SW 1271 (cell line): Measurements from ENCODE around the gene CASS4.
"Not testable (repeated sequence)": the region's sequence is repeated elsewhere in the genome, so short reads cannot be mapped to it uniquely, and the experiment has no call there.

ENCODE experiments used
- DNase-seq, 2 experiments: peaks; one replicate each; lab custom pipeline; 2025; lab: John Stamatoyannopoulos, UW

The CASS4 gene, protein sequence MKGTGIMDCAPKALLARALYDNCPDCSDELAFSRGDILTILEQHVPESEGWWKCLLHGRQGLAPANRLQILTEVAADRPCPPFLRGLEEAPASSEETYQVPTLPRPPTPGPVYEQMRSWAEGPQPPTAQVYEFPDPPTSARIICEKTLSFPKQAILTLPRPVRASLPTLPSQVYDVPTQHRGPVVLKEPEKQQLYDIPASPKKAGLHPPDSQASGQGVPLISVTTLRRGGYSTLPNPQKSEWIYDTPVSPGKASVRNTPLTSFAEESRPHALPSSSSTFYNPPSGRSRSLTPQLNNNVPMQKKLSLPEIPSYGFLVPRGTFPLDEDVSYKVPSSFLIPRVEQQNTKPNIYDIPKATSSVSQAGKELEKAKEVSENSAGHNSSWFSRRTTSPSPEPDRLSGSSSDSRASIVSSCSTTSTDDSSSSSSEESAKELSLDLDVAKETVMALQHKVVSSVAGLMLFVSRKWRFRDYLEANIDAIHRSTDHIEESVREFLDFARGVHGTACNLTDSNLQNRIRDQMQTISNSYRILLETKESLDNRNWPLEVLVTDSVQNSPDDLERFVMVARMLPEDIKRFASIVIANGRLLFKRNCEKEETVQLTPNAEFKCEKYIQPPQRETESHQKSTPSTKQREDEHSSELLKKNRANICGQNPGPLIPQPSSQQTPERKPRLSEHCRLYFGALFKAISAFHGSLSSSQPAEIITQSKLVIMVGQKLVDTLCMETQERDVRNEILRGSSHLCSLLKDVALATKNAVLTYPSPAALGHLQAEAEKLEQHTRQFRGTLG

DNA sequence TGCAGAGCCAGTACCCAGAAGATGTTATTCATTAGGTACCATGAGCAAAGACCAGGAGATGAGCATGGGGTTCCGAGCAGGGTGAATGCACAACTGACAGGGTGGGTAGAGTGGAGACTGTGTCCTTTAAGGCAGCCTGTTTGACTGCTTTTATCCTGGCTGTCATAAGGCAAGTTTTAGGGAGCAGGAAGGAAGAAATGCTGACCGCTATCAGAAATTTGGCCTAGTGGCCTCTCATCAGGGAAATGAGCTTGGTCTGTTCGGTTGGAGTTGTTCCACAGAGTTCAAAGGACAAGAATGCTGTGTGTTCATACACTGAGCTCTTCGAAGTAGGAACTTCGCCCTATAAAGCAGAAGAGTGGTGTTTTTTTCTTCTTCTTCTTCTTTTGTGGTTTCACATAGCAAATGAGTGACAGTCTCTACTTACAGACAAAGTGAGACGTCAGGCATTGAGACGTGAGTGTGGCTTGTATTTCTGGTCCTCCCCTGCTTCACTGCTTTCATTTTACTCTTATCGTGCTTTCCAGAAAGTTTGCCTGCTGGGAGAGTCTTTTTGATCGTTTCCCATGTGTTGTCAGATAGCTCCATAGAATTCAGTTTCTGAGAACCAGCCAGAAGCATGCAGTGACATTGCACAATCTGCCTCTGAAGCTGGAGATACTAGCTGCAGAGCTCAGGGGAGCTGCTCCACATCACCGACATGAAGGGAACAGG is at the start of gene CASS4:
Gene CASS4, plus strand, starts transcription at position 502 of the 714 bp plus-strand sequence. Its CDS starts 199 bp downstream, at position 701.
- DNase-seq, result no peak

DNA sequence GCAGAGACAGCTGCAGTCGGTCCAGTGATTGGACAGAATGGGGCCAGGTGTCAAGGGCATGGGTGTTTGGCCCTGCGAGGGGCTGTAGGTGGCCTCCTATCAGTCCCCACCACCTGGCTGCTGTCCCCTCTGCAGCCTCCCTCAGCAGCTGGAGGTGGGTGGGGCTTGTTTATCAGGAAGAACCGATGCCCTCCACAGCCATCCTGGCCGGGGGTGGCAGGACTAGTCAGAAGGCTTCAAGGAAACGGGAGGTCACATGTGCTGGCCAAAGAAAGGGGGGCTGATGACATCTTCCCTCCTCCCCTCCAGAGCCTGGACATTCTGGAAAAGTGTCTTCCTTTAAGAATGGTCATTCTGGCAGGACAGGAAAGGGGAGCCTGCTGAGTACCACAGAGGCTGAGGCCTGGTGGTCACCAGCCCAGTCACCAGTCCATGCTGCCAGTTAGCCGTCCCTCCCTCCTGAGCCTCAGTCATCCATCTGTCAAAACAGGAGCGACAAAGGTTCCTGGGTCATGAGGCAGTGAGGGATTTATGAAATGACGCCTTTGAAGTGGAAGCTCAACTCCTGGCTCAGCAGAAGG is 49.1 kb upstream of the CASS4 start:
- DNase-seq, result no peak

DNA sequence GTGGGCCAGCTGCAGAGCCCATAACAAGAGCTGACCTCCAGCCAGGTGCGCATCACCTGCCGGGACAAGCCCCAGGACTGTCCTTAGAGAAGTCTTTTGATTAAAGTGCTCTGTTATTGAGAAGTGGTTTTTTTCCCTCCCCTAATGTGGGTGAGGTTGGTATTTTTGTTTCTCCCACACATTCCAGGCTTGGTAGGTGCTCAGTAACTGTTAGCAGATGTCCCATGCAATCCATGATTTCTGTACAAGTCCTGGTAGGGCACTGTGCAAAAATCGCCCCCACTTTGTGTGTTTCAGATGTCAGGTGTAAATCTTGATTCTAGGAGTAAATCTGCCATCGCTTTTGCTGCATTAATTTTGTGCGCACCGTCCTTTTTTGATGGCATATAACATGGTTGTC is 48.6 kb upstream of the CASS4 start:
- no peak for DNase-seq

DNA sequence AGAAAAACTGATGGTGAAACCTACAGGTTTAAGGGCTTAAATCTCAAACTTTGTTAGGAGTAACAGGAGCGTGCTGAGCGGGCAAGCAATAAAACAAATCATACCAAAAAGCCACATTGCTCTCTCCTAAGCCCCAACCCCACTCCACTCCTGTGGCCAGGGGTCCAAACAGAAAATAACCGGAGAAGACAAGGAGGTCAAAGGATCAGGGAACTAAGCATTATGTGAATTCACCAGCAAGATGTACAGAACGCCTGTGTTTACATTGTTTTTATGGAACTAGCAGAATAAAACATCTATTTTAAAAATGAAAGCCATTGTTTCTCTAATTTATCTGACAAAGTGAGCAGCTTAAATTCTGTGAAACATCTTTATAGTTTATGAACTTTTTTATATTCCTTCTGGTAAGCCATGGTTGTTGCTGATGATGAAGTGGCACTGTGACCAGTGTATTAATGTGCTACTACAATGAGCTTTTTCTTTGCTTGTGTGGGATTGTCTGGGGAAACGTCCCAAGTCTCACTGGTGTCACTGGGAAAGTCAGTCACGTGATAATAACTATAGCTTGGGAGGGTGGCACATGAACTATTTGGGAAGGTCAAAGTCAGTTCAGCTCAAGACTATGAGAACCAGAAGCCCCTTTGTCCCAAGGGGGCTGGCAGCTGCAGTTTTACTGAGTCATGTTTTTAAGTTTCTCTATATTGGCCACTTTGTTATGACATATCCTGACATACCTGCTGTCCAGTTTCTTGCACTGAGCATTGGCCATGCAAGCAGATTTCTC is 43.5 kb upstream of the CASS4 start:
- DNase-seq, result no peak

- no peak for DNase-seq
Observed at GRCh38 chr20:56369179-56369578, 42.9 kb upstream of the CASS4 start.

DNA sequence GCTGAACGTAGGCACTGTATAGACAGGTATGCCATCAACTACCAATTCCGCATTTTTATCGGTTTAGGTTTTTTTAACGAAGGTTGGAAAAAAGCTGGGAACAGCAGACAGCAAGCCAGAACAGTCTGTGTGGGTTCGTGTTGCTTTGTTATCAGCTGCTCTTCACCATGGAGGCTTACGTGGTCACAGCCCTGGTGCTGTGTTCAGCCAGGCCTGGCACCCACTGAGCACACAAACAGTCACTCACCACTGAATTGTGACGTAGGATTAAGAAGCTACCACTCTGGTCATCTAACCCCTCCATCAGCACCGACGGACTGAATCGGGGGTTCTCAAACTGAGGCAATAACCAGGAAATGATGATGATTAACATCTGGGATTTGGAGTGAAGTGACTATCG is 40.1 kb upstream of the CASS4 start:
- no peak for DNase-seq

DNA sequence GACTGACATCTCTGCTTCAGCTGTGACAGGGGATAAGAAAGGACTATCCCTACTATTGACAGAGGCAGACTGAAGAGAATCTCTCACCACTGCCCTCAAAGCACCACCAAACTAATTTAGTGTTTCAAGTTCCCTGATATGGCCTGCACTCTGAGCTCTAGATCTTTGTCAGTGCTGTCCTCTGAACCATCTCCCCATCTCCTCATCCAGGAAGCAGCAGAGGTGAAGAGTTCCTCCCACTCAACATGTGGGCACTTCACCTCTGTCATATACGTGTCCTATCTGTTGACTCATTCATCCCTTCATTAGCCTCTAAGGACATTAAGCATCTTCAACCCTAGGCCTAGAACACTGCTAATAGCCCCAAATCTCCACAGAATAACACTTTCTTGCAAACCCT is 39.2 kb upstream of the CASS4 start:
- DNase-seq, result no peak

DNA sequence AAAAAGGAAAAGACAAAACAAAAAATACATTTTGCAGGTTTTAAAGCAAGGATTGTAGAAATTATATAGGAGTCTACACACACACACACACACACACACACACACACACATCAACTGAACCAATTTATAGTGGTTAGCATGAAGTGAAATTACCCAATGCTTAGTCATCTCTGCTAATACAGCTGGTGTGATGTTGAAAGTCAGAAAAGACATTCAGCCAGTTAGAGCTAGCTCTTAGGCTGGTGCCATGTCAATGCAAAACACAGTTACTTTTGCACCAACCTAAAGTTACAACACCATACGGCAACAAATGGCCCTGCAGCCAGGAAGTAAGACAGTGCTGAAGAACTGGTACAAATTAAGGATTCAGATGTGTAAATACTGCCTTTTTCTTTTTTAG is 38.1 kb upstream of the CASS4 start:
- DNase-seq, result peak in 1 of 2 experiments; percentile 39

- DNase-seq, result no peak
Observed at GRCh38 chr20:56376331-56376730, 35.7 kb upstream of the CASS4 start.

- no peak for DNase-seq
Observed at GRCh38 chr20:56378386-56378785, 33.7 kb upstream of the CASS4 start.

GRCh38 chr20:56380375-56380774 is 31.7 kb upstream of the CASS4 start:
- DNase-seq, result no peak

GRCh38 chr20:56381501-56381900 is 30.6 kb upstream of the CASS4 start:
- no peak for DNase-seq

DNA sequence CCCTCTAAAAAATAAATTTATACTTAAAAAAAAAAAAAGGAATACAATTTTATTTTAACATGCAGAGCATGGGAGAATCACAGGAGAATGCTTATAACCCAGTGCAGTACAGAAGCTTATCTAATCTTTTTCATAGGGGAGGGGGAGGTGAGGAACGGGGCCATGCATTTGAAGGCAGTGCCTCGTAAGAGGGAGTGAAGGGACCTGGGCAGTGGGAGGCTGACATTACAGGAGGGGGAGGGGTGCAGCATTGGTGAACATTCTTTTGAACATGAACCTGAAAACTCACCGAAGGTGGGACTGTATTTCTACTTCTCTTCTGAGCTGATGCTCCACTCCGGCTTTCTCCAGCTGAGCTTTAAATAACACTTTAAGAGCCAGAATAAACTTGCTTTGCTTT is 29.4 kb upstream of the CASS4 start:
- no peak for DNase-seq

- no peak for DNase-seq
Observed at GRCh38 chr20:56383334-56383733, 28.7 kb upstream of the CASS4 start.

GRCh38 chr20:56385130-56385529 is 26.9 kb upstream of the CASS4 start:
- DNase-seq, result no peak

DNA sequence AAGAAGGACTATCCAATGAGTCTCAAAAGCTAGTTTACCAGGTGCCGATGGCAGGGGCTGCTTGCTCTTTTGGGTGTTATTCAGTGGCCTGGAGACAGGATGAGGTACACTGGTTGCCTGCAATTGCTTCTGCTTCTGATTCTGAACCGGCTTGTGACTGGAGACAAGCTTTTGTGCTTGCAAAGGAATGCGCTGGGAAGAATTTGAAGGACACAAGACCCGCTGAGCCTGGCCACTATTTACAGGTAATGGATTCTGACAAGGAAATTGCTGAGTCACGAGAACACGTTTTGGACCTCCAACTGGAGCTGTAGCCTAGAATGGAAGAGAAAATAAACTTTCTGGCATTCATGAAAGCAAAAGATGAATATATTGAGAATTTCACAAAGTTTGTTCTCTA is 25.8 kb upstream of the CASS4 start:
- DNase-seq, result no peak

- no peak for DNase-seq
Observed at GRCh38 chr20:56388882-56389281, 23.2 kb upstream of the CASS4 start.

DNA sequence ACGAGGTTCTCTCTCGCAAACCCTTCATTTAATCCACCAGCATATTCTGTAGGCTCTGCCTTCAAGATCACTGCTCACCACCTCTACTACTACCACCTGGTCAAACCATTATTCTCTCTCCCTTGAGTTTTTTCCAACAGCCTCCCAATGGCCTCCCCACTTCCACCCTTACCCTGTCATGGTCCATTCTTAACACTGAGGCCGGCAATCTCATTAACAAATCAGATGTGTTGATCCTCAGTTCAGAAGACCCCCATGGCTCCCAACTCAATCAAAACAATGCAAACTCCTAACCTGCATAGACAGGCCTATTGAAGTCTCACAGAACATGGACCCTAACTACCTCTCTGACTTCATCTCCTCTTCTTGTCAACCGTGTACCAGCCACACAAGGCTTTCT is 22.3 kb upstream of the CASS4 start:
- no peak for DNase-seq

DNA sequence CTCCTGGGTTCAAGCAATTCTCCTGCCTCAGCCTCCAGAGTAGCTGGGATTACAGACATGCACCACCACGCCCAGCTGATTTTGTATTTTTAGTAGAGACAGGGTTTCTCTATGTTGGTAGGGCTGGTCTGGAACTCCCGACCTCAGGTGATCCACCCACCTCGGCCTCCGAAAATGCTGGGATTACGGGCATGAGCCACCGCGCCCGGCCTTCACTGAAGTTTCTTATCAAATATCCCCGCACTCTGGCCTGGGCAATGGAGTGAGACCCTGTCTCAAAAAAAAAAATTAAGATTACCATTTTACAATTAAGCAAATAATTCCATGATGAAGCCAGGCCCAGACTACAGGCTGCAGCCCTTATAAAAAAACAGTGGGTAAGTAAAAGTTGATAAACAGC is 21.7 kb upstream of the CASS4 start:
- not testable (repeated sequence) for DNase-seq

GRCh38 chr20:56391037-56391436 is 21.0 kb upstream of the CASS4 start:
- no peak for DNase-seq

DNA sequence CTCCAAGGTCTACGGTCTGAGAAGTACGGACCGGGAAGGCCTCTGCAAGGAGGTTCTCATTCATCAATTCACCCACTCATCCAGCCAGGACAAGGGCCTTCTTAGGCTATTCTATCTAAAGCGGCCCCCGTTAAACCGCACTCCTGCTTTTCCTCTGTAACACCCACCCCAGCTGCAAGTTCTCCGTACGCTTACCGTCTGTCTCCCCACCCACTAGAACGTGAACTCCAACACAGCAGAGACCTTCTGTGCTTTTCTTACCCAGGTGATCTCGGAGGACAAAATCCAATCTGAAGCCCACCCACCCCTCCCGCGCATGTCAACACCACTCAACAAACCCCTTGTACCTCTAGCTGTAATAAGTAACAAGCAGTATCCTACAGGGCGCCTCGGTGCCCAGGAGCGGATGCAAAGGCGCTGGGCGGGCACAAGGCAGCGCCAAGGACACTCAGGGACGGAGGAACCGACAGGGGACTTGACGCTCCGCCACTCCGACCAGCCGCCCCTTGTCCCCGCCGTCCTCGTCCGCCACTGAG is 20.4 kb upstream of the CASS4 start:
- peak in 1 of 2 experiments; percentile 50 for DNase-seq
